DMS153 treated with DMSO at 0.1 percent for 48 hours (cell line): ENCODE measurements around the gene RTN4R.

Experiments
- DNase-seq: peaks from one replicate; lab custom pipeline; 2025; ENCODE audit not compliant: unreplicated experiment; lab: John Stamatoyannopoulos, UW

The RTN4R gene

GRCh38 chr22:20231514-20232236, 36.4 kb downstream of the RTN4R start:
- no peak for DNase-seq

GRCh38 chr22:20230777-20231420, 37.2 kb downstream of the RTN4R start:
- no peak for DNase-seq

GRCh38 chr22:20229916-20230775, 38.0 kb downstream of the RTN4R start:
- peak; percentile 8 for DNase-seq

GRCh38 chr22:20228939-20229272, 39.2 kb downstream of the RTN4R start:
- DNase-seq = no peak

- DNase-seq = no peak
These were observed 39.8 kb downstream of the RTN4R start for GRCh38 chr22:20228055-20228938.

GRCh38 chr22:20227363-20227762, 40.8 kb downstream of the RTN4R start:
- no peak for DNase-seq

- no peak for DNase-seq
These were observed 41.3 kb downstream of the RTN4R start for GRCh38 chr22:20226760-20227350.

GRCh38 chr22:20226077-20226716, 41.9 kb downstream of the RTN4R start:
- DNase-seq = no peak

- no peak for DNase-seq
These were observed 42.5 kb downstream of the RTN4R start for GRCh38 chr22:20225693-20225966.

GRCh38 chr22:20224917-20225692, 43.0 kb downstream of the RTN4R start:
- DNase-seq = no peak

GRCh38 chr22:20224256-20224626, 43.9 kb downstream of the RTN4R start:
- DNase-seq = no peak

- DNase-seq = no peak
These were observed 44.5 kb downstream of the RTN4R start for GRCh38 chr22:20223421-20224255.

- DNase-seq = no peak
These were observed 45.2 kb downstream of the RTN4R start for GRCh38 chr22:20222764-20223420.

- DNase-seq = no peak
These were observed 46.4 kb downstream of the RTN4R start for GRCh38 chr22:20221421-20222340.

GRCh38 chr22:20220629-20221026, 47.5 kb downstream of the RTN4R start:
- no peak for DNase-seq

GRCh38 chr22:20219667-20220628, 48.2 kb downstream of the RTN4R start:
- no peak for DNase-seq
